HG02884 (cell line): ENCODE data around the gene HPF1.
"Not testable (repeated sequence)": the region's sequence is repeated elsewhere in the genome, so short reads cannot be mapped to it uniquely, and the experiment has no call there.

Experiments
- ATAC-seq: cut with Tn5 transposase; IDR thresholded peaks from one replicate; pipeline ENCODE4 v1.9.1; 2021; ENCODE audit warnings: mild to moderate bottlenecking, moderate library complexity; ENCODE audit not compliant: unreplicated experiment

HPF1 gene

GRCh38 chr4:169741569-169741968 lies 16.2 kb downstream of the HPF1 start:
- ATAC-seq = no peak

GRCh38 chr4:169738604-169739003 lies 19.1 kb downstream of the HPF1 start:
- not testable (repeated sequence) for ATAC-seq

GRCh38 chr4:169730564-169730963 lies 27.2 kb downstream of the HPF1 start:
- no peak for ATAC-seq

GRCh38 chr4:169727616-169728015 lies 30.1 kb downstream of the HPF1 start:
- ATAC-seq = peak; percentile 43

- no peak for ATAC-seq
Observed at GRCh38 chr4:169724260-169724659, 33.5 kb downstream of the HPF1 start.

- ATAC-seq = no peak
Observed at GRCh38 chr4:169723207-169723965, 34.4 kb downstream of the HPF1 start.

GRCh38 chr4:169720529-169720928 lies 37.2 kb downstream of the HPF1 start:
- no peak for ATAC-seq

- ATAC-seq = no peak
Observed at GRCh38 chr4:169716677-169717076, 41.1 kb downstream of the HPF1 start.

GRCh38 chr4:169715826-169716225 lies 41.9 kb downstream of the HPF1 start:
- ATAC-seq = no peak

GRCh38 chr4:169707958-169708643 lies 49.6 kb downstream of the HPF1 start:
- no peak for ATAC-seq

- no peak for ATAC-seq
Observed at GRCh38 chr4:169698331-169698730, 59.4 kb downstream of the HPF1 start.

GRCh38 chr4:169690787-169691186 lies 67.0 kb downstream of the HPF1 start:
- no peak for ATAC-seq

- ATAC-seq = no peak
Observed at GRCh38 chr4:169689681-169690080, 68.1 kb downstream of the HPF1 start.

GRCh38 chr4:169682372-169683047 lies 75.2 kb downstream of the HPF1 start:
- ATAC-seq = no peak
